ENCODE results near the gene GPHA2. TPM values are rescaled to one million over a fixed set of nuclear protein-coding genes. Genes with fewer than 3 reads are reported as not detected.

GPHA2 gene
- total and polyA plus RNA-seq, 2 experiments from 2014 or later = not detected

- no peaks in the 10 kb centered on the region for H4K20me1 ChIP-seq (ENCODE audit: insufficient read depth, poor library complexity, severe bottlenecking)
- peaks cover 12% of the 10 kb centered on the region for H3K4me1 ChIP-seq (ENCODE audit: insufficient read depth)
- H2AFZ ChIP-seq = peak overlapping the region; percentile 36
- 8% methylated on average over 21 of the region's 23 CpGs for WGBS (ENCODE audit: low lambda C conversion rate, missing lambda C conversion rate)
- H3K36me3 ChIP-seq (replicated peaks; ENCODE audit: insufficient read depth, low read depth) = no peaks in the 10 kb centered on the region
- peak; percentile 54 for DNase-seq (ENCODE audit: low spot score)
- H3K79me2 ChIP-seq = peaks cover 24% of the 10 kb centered on the region
- peak overlapping the region; percentile 71 for H3K27ac ChIP-seq
- no peaks in the 10 kb centered on the region for H3K27me3 ChIP-seq
- peak overlapping the region; percentile 46 for H3K4me3 ChIP-seq
- no peaks in the 10 kb centered on the region for H3K9me3 ChIP-seq (ENCODE audit: low read depth)
- no peaks in the 10 kb centered on the region for H3K9me2 ChIP-seq (replicated peaks; ENCODE audit: insufficient read depth)
- H3K4me2 ChIP-seq = peak overlapping the region; percentile 97
- TF ChIP-seq EZH2phosphoT487 (IDR thresholded peaks at IDR 0.05; ENCODE audit: low read depth, severe bottlenecking, unreplicated experiment) = no peak
- TF ChIP-seq, protein P1, sequence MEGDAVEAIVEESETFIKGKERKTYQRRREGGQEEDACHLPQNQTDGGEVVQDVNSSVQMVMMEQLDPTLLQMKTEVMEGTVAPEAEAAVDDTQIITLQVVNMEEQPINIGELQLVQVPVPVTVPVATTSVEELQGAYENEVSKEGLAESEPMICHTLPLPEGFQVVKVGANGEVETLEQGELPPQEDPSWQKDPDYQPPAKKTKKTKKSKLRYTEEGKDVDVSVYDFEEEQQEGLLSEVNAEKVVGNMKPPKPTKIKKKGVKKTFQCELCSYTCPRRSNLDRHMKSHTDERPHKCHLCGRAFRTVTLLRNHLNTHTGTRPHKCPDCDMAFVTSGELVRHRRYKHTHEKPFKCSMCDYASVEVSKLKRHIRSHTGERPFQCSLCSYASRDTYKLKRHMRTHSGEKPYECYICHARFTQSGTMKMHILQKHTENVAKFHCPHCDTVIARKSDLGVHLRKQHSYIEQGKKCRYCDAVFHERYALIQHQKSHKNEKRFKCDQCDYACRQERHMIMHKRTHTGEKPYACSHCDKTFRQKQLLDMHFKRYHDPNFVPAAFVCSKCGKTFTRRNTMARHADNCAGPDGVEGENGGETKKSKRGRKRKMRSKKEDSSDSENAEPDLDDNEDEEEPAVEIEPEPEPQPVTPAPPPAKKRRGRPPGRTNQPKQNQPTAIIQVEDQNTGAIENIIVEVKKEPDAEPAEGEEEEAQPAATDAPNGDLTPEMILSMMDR (IDR thresholded peaks at IDR 0.05; ENCODE audit: poor library complexity) = no peak
- no peak for TF ChIP-seq EZH2 (IDR thresholded peaks at IDR 0.05; ENCODE audit: borderline replicate concordance)
Observed at GRCh38 chr11:64916040-64916774, 19.5 kb downstream of the GPHA2 start.

- TF ChIP-seq, protein P1 (IDR thresholded peaks at IDR 0.05; ENCODE audit: poor library complexity) = no peak
- TF ChIP-seq EZH2 (IDR thresholded peaks at IDR 0.05; ENCODE audit: borderline replicate concordance) (no peak), EZH2phosphoT487 (IDR thresholded peaks at IDR 0.05; ENCODE audit: low read depth, severe bottlenecking, unreplicated experiment) (no peak)
- H3K27ac ChIP-seq = peak overlapping the region; percentile 71
- no peaks in the 10 kb centered on the region for H3K27me3 ChIP-seq
- no peaks in the 10 kb centered on the region for H4K20me1 ChIP-seq (ENCODE audit: insufficient read depth, poor library complexity, severe bottlenecking)
- no peaks in the 10 kb centered on the region for H3K9me3 ChIP-seq (ENCODE audit: low read depth)
- H2AFZ ChIP-seq = no peak overlapping the region
- H3K36me3 ChIP-seq (replicated peaks; ENCODE audit: insufficient read depth, low read depth) = no peaks in the 10 kb centered on the region
- peaks cover 24% of the 10 kb centered on the region for H3K79me2 ChIP-seq
- H3K4me3 ChIP-seq = no peak overlapping the region
- WGBS (ENCODE audit: low lambda C conversion rate, missing lambda C conversion rate) = 82% methylated on average over 7 of the region's 7 CpGs
- DNase-seq (ENCODE audit: low spot score) = no peak
- peak overlapping the region; percentile 97 for H3K4me2 ChIP-seq
- no peaks in the 10 kb centered on the region for H3K9me2 ChIP-seq (replicated peaks; ENCODE audit: insufficient read depth)
- H3K4me1 ChIP-seq (ENCODE audit: insufficient read depth) = peaks cover 12% of the 10 kb centered on the region
Observed at GRCh38 chr11:64915376-64915887, 20.3 kb downstream of the GPHA2 start.

DNA sequence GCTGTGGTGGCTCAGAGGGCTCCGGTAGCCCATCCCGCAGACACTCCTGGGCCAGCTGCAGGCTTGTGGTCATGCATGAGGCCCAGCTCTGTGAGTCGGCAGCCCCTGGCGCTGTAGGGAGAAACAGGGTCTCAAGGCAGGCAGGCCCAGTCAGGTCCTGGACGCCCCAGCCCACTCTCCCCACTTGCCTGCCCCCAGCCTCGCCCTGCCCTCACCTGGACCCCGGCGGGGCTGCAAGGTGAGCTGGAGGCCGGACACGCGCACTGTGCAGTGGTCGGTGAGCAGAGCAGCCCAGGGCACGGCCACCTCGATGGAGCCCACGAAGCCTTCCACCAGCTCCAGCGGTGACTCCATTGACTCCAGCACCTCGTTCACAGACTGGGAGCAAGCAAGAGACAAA lies 21.6 kb downstream of the GPHA2 start:
- DNase-seq (ENCODE audit: low spot score) = no peak
- Histone ChIP-seq H2AFZ (no peak overlapping the region), H3K27me3 (no peaks in the 10 kb centered on the region), H3K4me1 (ENCODE audit: insufficient read depth) (peaks cover 12% of the 10 kb centered on the region), H3K9me3 (ENCODE audit: low read depth) (no peaks in the 10 kb centered on the region), H3K27ac (no peak overlapping the region), H3K4me3 (no peak overlapping the region), H3K36me3 (replicated peaks; ENCODE audit: insufficient read depth, low read depth) (no peaks in the 10 kb centered on the region), H4K20me1 (ENCODE audit: insufficient read depth, poor library complexity, severe bottlenecking) (no peaks in the 10 kb centered on the region), H3K79me2 (peaks cover 24% of the 10 kb centered on the region), H3K9me2 (replicated peaks; ENCODE audit: insufficient read depth) (no peaks in the 10 kb centered on the region), H3K4me2 (no peak overlapping the region)
- TF ChIP-seq, protein P1 (IDR thresholded peaks at IDR 0.05; ENCODE audit: poor library complexity) = no peak
- no peak for TF ChIP-seq EZH2phosphoT487 (IDR thresholded peaks at IDR 0.05; ENCODE audit: low read depth, severe bottlenecking, unreplicated experiment)
- no peak for TF ChIP-seq EZH2 (IDR thresholded peaks at IDR 0.05; ENCODE audit: borderline replicate concordance)
- WGBS (ENCODE audit: low lambda C conversion rate, missing lambda C conversion rate) = 98% methylated on average over 14 of the region's 17 CpGs

All from hepatocyte (in vitro differentiated cells).